Pancreas (tissue), 10 donors: ENCODE results near the gene NECAB3. TPM values are rescaled to one million over a fixed set of nuclear protein-coding genes. Genes with fewer than 3 reads are reported as not detected.

ENCODE experiments used
- ATAC-seq, 4 donors: fragments of 200-7000 bp; cut with Tn5 transposase; one replicate each; pipeline versions ENCODE4 v1.8.0 to v1.9.1; 2020; ENCODE audit warnings: mild to moderate bottlenecking in 4 of 4, moderate library complexity in 4 of 4
- DNase-seq, 6 donors: peaks; one replicate each; pipeline ENCODE4 v3.0.0-alpha.2; 2020
- FAIRE-seq: peaks from 2 replicates; lab custom pipeline; 2012; peaks lifted over from hg19 to GRCh38; lab: Jason Lieb, UNC
- H3K27ac ChIP-seq, 4 donors: fragments of 200-600 bp; sonication (generic); 1 replicate in 3 of 4; 2 replicates in 1 of 4; pipeline versions ENCODE4 v1.5.0 to v1.8.0; 2020
- H3K27me3 ChIP-seq, 4 donors: fragments of 200-600 bp; one replicate each; pipeline ENCODE4 v1.8.0; 2021
- H3K36me3 ChIP-seq, 3 donors: fragments of 200-600 bp; sonication (generic) in 1 of 3; one replicate each; pipeline versions ENCODE4 v1.5.0 to v1.8.0; 2020 to 2021
- H3K4me1 ChIP-seq, 3 donors: fragments of 200-600 bp; one replicate each; pipeline ENCODE4 v1.8.0; 2021
- H3K4me3 ChIP-seq, 4 donors: fragments of 200-600 bp; sonication (generic) in 2 of 4; one replicate each; pipeline versions ENCODE4 v1.5.0 to v1.8.0; 2020 to 2021
- H3K9me3 ChIP-seq, 4 donors: fragments of 200-600 bp; one replicate each; pipeline ENCODE4 v1.8.0; 2021
- CTCF ChIP-seq, 4 donors: fragments of 200-600 bp; sonication (generic) in 3 of 4; IDR thresholded peaks; one replicate each; pipeline versions ENCODE4 v1.5.0 to v1.8.0; 2021; ENCODE audit warnings: antibody characterized with exemption in 4 of 4
- WGBS, 2 donors: extraction: QIAGEN DNeasy Blood & Tissue Kit; methylation state at CpG; one replicate each; pipeline ENCODE4 v1.1.7; 2013; 5-methylcytosine and 5-hydroxymethylcytosine counted together
- intact Hi-C, 3 donors: fragments of 100-400 bp; cut with DNase I; formaldehyde crosslinking; loops; one replicate each; pipeline versions ENCODE4 v1.11.1 to v1.14.2; 2022
- polyA plus RNA-seq, 2 donors: library from polyadenylated mRNA; stranded (reverse); fragments of 200-250 nt; gene quantifications; one replicate each; pipeline ENCODE4 v1.2.3, GENCODE V29; 2013
- total RNA-seq, 6 donors: library from RNA; stranded (reverse); fragmentation: NEBNext Ultra II Directional in 4 of 6; extraction: Animal tissue kit (Norgen Biotek cat#: 25700) in 4 of 6; gene quantifications; one replicate each; pipeline versions ENCODE4 v1.2.1 to v1.2.4, GENCODE V29; 2021 to 2023
- donor health status: healthy with polysubstance abuse.
- donor health status: DM: no; HTN: no; CAD: no; lungs with moderate emphysema.
- donor health status: DM: no; HTN: no; CAD: no.
- donor health status: control.
- donor health status: control.
- donor health status: Bipolar disorder and iron deficiency.
- donor health status: DM: yes; HTN: yes; CAD: no.
- donor health status: DM: no; HTN: no; CAD: no.
- donor health status: DM: no; HTN: no; CAD: no.
- donor health status: DM: yes; HTN: yes; CAD: no.

NECAB3 gene
- 10 to 100 TPM; 15.8 to 22.4 (median 18.8) TPM for total RNA-seq
- polyA plus RNA-seq = 10 to 100 TPM; 29.4 to 40.0 TPM

GRCh38 chr20:33674294-33675135, at the start of gene NECAB3:
NECAB3 (minus strand) TSS chr20:33674428; CDS start chr20:33674352, 76 bp downstream.
- intact Hi-C loops = loop anchor here in 2 of 3 donors (5.0 to 10.0 kb wide), 2 partner anchors 130 to 222 kb away; no protein-coding TSS in a partner anchor
- peak; percentile 90 to 94 (median 92) for ATAC-seq
- H3K36me3 ChIP-seq = no peaks in the 10 kb centered on the region
- 6 to 7% methylated on average over 36 to 73 of the region's 73 CpGs for whole genome bisulfite sequencing, 2 donors
- DNase-seq = peak; percentile 74 to 95 (median 88)
- peak within 1 kb of the TSS in 3 of 4 donors; percentile 45 to 59 (median 55) for H3K27ac ChIP-seq
- H3K4me3 ChIP-seq = peak within 1 kb of the TSS; percentile 58 to 73 (median 72)
- no peak for TF ChIP-seq CTCF (IDR thresholded peaks at IDR 0.05)
- FAIRE-seq = no peak
- H3K27me3 ChIP-seq = no peaks in the 10 kb centered on the region
- no peaks in the 10 kb centered on the region for H3K9me3 ChIP-seq
- H3K4me1 ChIP-seq = peaks cover 0 to 9% (median 0%) of the 10 kb centered on the region in 3 donors

GRCh38 chr20:33721391-33722140, 47.3 kb upstream of the NECAB3 start:
- TF ChIP-seq CTCF (IDR thresholded peaks at IDR 0.05) = no peak
- FAIRE-seq (no peak), DNase-seq (no peak), ATAC-seq (no peak)
- Histone ChIP-seq H3K9me3 (no peaks in the 10 kb centered on the region), H3K27me3 (no peaks in the 10 kb centered on the region), H3K4me1 (peaks cover 0 to 8% (median 5%) of the 10 kb centered on the region in 3 donors), H3K27ac (no peak overlapping the region), H3K4me3 (no peak overlapping the region), H3K36me3 (no peaks in the 10 kb centered on the region)
- 87 to 91% methylated on average over 11 of the region's 11 CpGs for whole genome bisulfite sequencing, 2 donors
- intact Hi-C loops = no loop called here

GRCh38 chr20:33719989-33720709, 45.9 kb upstream of the NECAB3 start, which contains the start of gene PXMP4:
PXMP4 (minus strand) TSS chr20:33720310; CDS start chr20:33720207, 103 bp downstream.
- FAIRE-seq = peak; percentile 97
- Histone ChIP-seq H3K4me3 (peak within 1 kb of the TSS; percentile 72 to 95 (median 78)), H3K27me3 (no peaks in the 10 kb centered on the region), H3K27ac (peak within 1 kb of the TSS; percentile 22 to 49 (median 42)), H3K36me3 (no peaks in the 10 kb centered on the region), H3K4me1 (peaks cover 0 to 8% (median 5%) of the 10 kb centered on the region in 3 donors), H3K9me3 (no peaks in the 10 kb centered on the region)
- no peak for TF ChIP-seq CTCF (IDR thresholded peaks at IDR 0.05)
- DNase-seq = peak; percentile 84 to 92 (median 90)
- peak; percentile 98 to 100 (median 99) for ATAC-seq
- 3 to 4% methylated on average over 46 of the region's 46 CpGs for WGBS, 2 donors
- intact Hi-C loops = no loop called here

- no peak for FAIRE-seq
- TF ChIP-seq CTCF (IDR thresholded peaks at IDR 0.05) = no peak
- peak in 1 of 6 donors; percentile 21 for DNase-seq
- ATAC-seq = peak in 1 of 4 donors; percentile 1
- no peaks in the 10 kb centered on the region for H3K9me3 ChIP-seq
- H3K27ac ChIP-seq = peak overlapping the region; percentile 22 to 49 (median 42)
- H3K27me3 ChIP-seq = no peaks in the 10 kb centered on the region
- intact Hi-C loops = no loop called here
- H3K4me1 ChIP-seq = peaks cover 0 to 8% (median 5%) of the 10 kb centered on the region in 3 donors
- H3K36me3 ChIP-seq = no peaks in the 10 kb centered on the region
- H3K4me3 ChIP-seq = peak overlapping the region; percentile 72 to 95 (median 78)
- 42 to 51% methylated on average over 13 of the region's 13 CpGs for WGBS, 2 donors
Measured at GRCh38 chr20:33719277-33719988, 45.2 kb upstream of the NECAB3 start.
